T47D (cell line): ENCODE data around the gene HAPLN1.
"Not testable (repeated sequence)": the region's sequence is repeated elsewhere in the genome, so short reads cannot be mapped to it uniquely, and the experiment has no call there.

Source experiments
- DNase-seq, 2 experiments: peaks; one replicate each; pipeline versions ENCODE4 v3.0.0 to v3.0.0-alpha.2; 2011 to 2012; ENCODE audit warnings: low read depth in 1 of 2, low spot score in 1 of 2
- JUND ChIP-seq: IDR thresholded peaks from 2 replicates; pipeline ENCODE4 v1.6.1; 2012; ENCODE audit warnings: low read depth
- in situ Hi-C: cut with HindIII; loops from 2 replicates; pipeline ENCODE4 v1.10.0; 2016; ENCODE audit warnings: low sequenced_read_pairs, low pct_unique_long_range_greater_than_20kb

HAPLN1 gene

DNA sequence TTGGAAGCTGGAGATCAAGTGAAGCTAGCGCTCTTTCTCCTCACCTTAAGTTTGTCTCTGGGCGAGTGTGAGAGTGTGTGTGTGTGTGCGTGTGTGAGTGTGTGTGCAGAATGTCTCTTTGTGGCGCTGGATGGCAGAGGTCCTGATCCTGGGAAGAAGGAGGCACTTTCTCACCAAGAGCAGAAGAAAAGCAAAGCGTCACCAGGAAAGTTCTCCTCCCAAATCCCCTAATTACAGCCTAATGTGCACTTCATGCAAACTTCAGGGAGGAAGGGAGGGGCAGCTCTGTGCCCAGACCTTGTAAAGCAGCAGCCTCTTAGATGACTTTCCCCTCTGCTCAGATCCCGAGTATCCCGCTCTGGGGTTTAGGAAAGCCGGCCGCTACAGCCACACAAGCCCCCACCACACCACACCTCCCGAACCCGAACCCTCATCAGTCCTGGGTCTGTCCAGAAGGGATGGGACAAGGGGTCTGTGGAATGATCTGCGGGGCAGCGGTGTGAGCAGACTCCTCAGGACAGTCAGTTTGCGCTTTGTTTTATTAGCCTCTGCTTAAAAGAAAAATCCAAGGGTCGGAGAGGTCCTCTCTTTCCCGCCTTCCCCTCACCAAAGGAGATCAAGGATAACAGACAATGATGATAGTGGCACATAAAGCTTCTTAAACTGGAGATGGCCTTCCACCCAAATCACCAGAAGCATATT lies at the start of gene HAPLN1:
TSS of gene HAPLN1 (minus strand) at position 20 of the 702 bp plus-strand sequence. CDS start 47,332 bp downstream, outside the sequence.
- in situ Hi-C loops: no loop called here
- no peak for DNase-seq
- no peak for TF ChIP-seq JUND

DNA sequence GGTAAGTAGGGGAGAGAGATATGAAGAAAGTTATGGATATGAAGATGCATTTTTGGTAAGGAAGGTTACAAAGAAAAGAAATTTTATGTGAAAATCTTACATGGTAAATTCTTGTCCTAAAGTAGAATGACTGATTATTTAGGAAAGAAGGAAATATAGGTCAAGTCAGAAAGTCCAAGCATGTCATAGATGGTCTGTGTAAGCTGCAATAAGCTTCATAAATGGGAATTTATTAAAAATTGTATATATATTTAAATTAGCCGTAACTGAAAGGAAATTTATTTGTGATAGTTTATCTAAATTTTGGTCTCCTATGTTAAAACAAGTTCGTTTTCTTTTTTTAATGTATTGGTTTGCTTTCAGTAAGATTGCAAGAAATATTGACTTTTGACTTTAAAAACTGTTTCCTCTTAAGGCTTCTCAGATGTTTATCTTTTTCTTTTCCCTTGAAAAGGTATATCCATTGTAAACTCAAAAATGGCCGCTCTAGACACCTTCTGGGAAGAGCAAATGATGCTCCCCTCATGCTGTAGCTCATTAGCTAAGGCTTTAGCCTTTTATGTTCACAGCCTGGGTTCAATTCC lies 46.8 kb upstream of the HAPLN1 start:
- in situ Hi-C loops: no loop called here
- no peak for TF ChIP-seq JUND
- peak in 1 of 2 experiments; percentile 26 for DNase-seq

DNA sequence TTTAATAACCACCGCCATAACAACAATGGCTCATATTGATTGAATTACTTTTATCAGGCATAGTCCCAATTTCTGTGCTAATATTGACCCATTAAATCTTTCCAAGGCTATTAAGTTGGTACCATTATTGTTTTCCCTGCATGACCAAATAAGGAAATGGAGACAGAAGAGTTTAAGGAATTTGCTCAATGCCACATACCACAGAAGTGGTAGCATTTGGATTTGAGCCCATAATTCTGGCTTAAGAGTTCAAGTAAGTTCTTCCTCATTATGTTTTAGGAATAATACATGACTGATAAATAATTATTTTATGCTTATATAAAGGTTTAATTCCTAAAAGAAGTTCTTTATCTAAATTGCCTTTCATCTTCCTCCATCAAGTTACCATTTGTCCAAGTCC lies 43.4 kb upstream of the HAPLN1 start:
- in situ Hi-C loops: no loop called here
- TF ChIP-seq JUND: no peak
- DNase-seq: no peak

DNA sequence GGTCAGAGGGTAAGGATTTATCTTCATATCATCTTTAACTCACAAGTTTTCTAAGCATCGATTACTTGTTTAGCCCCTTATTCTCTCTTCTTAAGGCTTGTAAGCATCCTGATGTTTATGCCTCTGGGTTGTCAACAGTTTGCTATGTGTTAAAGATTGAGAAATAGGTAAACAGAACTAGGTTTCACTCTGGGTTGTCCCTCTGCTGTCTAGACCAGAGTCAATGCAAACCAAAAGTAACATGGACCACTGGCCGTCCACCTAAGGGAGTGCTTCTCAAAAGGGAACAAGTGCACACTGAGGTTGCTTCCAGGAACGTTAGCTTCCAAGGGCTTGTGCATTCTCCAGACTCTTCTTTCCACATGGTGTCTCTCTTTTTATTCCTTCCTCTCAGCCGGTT lies 39.9 kb upstream of the HAPLN1 start:
- DNase-seq: peak in 1 of 2 experiments; percentile 11
- in situ Hi-C loops: no loop called here
- TF ChIP-seq JUND: no peak

DNA sequence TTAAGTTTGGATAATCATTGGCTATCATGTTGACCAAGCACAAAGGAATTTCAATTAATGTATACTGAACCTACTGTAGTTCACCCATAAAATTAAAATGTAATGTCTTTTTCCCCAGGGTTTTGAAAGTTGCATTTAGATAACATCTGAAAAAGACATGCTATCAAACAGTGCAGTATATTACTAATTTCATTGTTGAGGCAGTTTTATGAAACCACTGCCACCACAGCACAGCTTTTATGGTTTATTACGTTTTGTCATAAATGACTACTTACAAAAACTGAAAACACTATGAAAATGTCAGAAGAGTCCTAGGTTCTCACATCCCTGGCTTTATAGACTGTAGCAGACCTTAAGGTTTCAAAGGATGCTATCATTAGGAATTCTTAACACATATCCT lies 32.0 kb upstream of the HAPLN1 start:
- in situ Hi-C loops: no loop called here
- no peak for TF ChIP-seq JUND
- DNase-seq: no peak

DNA sequence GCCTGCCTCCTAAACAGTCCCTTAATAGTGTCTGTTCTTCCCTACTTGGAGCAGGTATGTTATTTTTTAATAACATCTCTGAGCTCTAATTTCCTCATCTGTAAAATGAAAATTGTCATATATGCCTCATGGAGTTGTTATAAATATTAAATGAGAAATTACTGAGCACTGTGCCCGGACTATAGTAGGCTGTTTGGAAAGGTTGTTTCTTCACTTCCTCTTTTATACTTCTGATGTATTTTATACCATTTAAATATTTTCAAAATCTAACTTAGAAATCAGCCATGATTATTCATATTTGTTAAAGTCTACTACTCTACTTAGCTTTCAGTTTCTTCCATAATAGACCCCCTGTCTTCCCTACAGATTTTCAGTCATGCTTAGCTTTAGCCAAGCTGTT lies 30.5 kb upstream of the HAPLN1 start:
- in situ Hi-C loops: no loop called here
- no peak for DNase-seq
- TF ChIP-seq JUND: no peak

DNA sequence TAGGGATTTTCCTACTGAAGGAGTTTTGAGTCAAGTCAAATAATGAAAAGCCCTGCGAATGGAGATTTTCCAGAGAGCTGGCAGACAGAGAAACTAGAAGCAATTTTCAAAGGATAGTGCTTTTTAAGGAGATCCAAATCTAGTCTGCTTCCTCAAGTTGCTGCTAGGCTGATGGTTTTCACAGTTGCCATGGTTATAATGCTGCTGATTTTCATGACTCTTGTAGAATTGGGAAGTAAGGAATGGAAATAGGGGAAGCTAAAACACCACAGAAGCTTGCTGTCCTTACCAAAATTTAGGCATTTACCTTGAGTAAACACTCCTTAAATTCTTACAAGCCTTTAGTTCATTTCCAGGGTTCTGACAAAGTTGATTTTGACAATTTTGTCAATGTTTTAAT lies 30.1 kb upstream of the HAPLN1 start:
- DNase-seq: no peak
- no peak for TF ChIP-seq JUND
- in situ Hi-C loops: no loop called here

DNA sequence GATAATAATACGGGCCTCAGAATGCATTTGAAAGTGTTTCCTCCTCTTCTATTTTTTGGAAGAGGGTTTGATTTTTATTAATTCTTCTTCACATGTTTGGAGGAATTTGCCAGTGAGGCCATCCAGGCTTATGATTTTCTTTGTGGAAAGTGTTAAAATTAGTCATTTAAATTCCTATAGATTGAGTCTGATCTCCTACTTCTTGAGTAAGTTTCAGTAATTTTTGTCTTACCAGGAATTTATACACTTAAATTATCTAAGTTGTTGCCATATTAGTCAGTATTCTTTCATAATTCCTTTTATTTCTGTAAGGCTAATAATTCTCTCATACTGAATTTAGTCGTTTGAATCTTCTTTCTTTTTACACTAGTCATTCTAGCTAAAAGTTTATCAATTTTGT lies 25.2 kb upstream of the HAPLN1 start:
- DNase-seq: no peak
- TF ChIP-seq JUND: no peak
- in situ Hi-C loops: no loop called here

DNA sequence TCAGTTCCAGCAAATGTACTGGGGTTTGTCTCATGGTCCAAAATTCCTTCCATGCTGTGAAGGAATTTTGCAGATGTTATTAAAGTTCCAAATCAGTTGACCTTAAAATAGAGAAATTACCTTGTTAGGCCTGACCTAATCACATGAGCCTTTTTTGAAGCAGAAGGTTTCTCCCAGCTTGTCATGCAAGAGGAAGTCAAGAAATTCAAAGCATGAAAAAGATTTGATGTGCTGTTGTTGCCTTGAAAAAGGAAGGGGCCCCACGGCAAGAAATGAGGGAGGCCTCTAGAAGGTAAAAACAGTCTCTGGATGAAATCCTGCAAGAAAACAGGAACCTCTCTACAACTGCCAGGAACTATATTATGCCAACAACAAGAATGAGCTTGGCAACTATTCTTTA lies 24.2 kb upstream of the HAPLN1 start:
- in situ Hi-C loops: no loop called here
- no peak for DNase-seq
- TF ChIP-seq JUND: no peak

DNA sequence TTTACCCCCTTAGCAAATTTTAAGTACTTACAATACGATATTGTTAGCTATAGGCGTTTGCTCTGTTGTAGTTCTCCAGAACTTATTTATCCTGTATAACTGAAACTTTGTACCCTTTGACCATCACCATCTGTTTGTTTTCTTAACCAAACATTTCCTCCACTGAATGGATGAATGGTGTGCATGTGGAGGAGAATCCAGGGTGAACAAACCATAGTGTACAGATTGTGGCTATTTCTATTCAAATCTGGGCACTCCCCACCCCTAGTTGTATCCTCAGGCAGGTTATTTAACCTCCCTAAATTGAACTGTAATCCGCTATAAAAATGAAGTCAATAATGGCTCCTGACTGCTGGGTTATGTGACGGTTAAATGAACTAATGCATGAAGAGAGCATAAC lies 21.4 kb upstream of the HAPLN1 start:
- DNase-seq: no peak
- no peak for TF ChIP-seq JUND
- in situ Hi-C loops: no loop called here

DNA sequence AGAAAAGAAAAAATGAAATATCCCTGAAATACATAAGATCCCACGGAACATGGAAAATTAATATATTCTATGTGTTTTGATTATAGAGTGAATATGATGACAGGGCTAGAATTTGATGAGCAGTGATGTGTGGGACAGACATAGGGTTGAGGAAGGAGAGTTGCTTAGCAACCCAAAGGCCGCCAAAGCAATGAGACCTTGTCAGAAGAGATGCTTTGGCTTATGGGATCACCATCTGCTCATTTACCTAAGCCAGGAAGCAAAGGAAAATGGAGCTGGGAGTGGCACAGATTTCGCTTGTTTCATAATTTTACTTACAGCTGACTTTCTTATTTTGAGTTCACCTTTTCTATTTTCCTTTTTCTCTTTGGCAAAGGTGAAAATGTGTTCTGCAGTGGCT lies 20.9 kb upstream of the HAPLN1 start:
- in situ Hi-C loops: no loop called here
- no peak for DNase-seq
- no peak for TF ChIP-seq JUND

DNA sequence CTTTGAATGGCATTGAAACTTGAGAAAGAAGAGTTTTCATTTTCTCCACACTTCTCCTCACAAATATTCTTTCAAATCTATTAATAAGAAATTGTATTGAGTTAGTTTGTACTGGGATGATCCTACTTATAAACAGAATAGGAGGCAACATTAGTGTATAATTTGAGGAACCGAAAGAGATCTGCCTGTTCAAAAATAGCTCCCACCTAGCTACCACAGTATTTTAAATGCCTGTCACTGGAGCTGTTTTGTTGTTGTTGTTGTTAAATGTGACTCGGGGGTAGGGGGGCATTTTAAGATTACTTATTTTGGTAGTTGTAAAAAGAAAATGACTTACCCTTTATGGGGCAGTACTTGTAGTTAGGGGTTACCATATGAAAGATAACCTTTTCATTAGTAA lies 20.1 kb upstream of the HAPLN1 start:
- DNase-seq: no peak
- in situ Hi-C loops: no loop called here
- TF ChIP-seq JUND: no peak

DNA sequence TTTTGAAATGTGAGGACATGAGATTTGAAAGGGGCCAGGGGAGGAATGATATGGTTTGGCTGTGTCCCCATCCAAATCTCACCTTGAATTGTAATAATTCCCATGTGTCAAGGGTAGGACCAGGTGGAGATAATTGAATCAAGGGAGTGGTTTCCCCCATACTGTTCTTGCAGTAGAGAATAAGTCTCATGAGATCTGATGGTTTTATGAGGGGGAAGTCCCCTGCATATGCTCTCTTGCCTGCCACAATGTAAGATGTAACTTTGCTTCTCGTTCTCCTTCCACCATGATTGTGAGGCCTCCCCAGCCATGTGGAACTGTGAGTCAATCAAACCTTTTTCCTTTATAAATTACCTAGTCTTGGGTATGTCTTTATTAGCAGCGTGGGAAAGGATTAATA lies 15.5 kb upstream of the HAPLN1 start:
- DNase-seq, in situ Hi-C loops: not testable (repeated sequence)

DNA sequence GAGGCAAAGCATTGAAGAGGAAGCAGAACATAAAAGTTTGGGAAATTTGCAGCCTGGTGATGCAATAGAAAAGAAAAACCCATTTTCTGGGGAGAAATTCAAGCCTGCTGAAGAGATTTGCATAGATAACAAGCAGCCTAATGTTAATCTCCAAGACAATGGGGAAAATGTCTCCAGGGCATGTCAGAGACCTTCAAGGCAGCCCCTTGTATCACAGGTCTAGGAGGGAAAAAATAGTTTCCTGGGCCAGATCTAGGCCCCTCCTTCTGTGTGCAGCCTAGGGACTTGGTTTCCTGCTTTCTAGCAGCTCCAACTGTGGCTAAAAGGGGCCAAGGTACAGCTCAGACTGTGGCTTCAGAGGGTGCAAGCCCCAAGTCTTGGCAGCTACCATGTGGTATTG lies 14.4 kb upstream of the HAPLN1 start:
- DNase-seq, in situ Hi-C loops: not testable (repeated sequence)
